Fibroblast of skin of left biceps (primary cell): ENCODE measurements around the gene OXGR1.
"Not testable (repeated sequence)": the region's sequence is repeated elsewhere in the genome, so short reads cannot be mapped to it uniquely, and the experiment has no call there.

Experiments
- DNase-seq, 2 experiments: peaks; one replicate each; pipeline ENCODE4 v3.0.0-alpha.2; 2013; ENCODE audit warnings: low read depth in 2 of 2

Gene OXGR1

GRCh38 chr13:96994017-96994857 is at the start of gene OXGR1:
OXGR1 (minus strand) TSS chr13:96994476; CDS start chr13:96987759, 6,717 bp downstream.
- DNase-seq = no peak

- DNase-seq = peak; percentile 75 to 80
Measured at GRCh38 chr13:97043302-97043701, 49.0 kb upstream of the OXGR1 start.

GRCh38 chr13:97030705-97031452 is 36.6 kb upstream of the OXGR1 start:
- no peak for DNase-seq

GRCh38 chr13:97028441-97029299 is 34.4 kb upstream of the OXGR1 start:
- no peak for DNase-seq

GRCh38 chr13:97027162-97027554 is 32.9 kb upstream of the OXGR1 start:
- no peak for DNase-seq

GRCh38 chr13:97026531-97027161 is 32.4 kb upstream of the OXGR1 start:
- DNase-seq = no peak

- DNase-seq = not testable (repeated sequence)
Measured at GRCh38 chr13:97023812-97024211, 29.5 kb upstream of the OXGR1 start.

- DNase-seq = no peak
Measured at GRCh38 chr13:97023117-97023516, 28.8 kb upstream of the OXGR1 start.

GRCh38 chr13:97021241-97021640 is 27.0 kb upstream of the OXGR1 start:
- no peak for DNase-seq

GRCh38 chr13:97020689-97021240 is 26.5 kb upstream of the OXGR1 start:
- DNase-seq = no peak

- no peak for DNase-seq
Measured at GRCh38 chr13:97020194-97020593, 25.9 kb upstream of the OXGR1 start.

- DNase-seq = no peak
Measured at GRCh38 chr13:97019236-97019635, 25.0 kb upstream of the OXGR1 start.

GRCh38 chr13:97018029-97018819 is 23.9 kb upstream of the OXGR1 start:
- DNase-seq = no peak

- no peak for DNase-seq
Measured at GRCh38 chr13:97017322-97017721, 23.0 kb upstream of the OXGR1 start.

- DNase-seq = no peak
Measured at GRCh38 chr13:97015661-97016350, 21.5 kb upstream of the OXGR1 start.

GRCh38 chr13:97012251-97013048 is 18.2 kb upstream of the OXGR1 start:
- DNase-seq = no peak

GRCh38 chr13:97011446-97012131 is 17.3 kb upstream of the OXGR1 start:
- DNase-seq = no peak

- DNase-seq = no peak
Measured at GRCh38 chr13:97008643-97009042, 14.4 kb upstream of the OXGR1 start.
